HG03469 (cell line): Measurements from ENCODE around the gene FRMD4A.
"Not testable (repeated sequence)": the region's sequence is repeated elsewhere in the genome, so short reads cannot be mapped to it uniquely, and the experiment has no call there.

Experiments used
- ATAC-seq: cut with Tn5 transposase; IDR thresholded peaks from one replicate; pipeline ENCODE4 v1.9.1; 2021; ENCODE audit warnings: mild to moderate bottlenecking, moderate library complexity, moderate number of reproducible peaks; ENCODE audit not compliant: unreplicated experiment

FRMD4A gene

DNA sequence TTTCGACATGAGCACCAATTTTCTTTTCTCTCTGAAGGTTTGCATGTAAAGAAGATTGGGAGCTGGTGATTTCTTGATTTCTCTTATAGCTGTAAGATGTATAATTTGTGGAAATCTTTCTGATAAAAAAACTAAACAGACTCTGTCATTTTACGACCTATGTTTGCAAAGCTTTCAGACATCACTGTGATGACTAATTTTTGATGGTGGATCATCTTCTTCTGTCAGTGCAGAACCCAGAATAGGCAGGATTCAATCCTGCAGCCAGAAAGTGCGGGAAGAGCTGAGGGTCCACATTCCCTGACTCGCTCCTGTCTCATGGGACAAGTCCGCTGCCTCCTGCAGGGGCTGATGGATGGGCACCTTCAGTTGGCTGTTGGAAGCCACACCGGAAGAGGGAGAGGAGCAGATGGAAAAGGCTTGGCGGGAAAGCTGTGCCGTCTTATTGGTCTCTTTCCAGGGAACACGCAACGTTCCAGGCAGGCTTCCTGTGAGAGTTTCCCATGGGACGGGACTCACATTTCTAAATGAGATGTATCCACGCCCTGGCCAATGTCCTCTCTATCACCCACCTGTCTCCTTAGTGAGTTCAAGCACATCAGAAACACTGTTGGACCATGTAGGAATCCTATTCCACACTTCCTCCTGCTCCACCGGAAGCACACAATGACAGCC is 557.1 kb downstream of the FRMD4A start:
- ATAC-seq, result no peak

DNA sequence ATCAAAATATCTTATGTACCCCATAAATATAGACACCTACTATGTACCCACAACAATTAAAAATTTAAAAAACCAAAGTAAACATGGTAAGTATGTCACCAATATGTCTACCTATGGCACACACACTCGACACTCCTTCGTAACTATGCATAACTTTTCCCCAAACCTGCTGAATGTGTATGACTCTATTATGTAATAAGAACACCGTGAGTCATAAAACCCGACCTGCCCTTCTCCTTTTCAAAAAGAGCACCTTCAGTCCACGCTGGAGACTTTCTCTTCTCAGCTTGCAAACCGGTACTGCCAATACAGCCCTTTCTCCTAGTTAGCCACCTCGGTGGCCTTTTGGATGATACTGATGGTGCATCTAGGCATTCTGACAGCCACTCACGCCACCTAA is 557.7 kb downstream of the FRMD4A start:
- no peak for ATAC-seq

DNA sequence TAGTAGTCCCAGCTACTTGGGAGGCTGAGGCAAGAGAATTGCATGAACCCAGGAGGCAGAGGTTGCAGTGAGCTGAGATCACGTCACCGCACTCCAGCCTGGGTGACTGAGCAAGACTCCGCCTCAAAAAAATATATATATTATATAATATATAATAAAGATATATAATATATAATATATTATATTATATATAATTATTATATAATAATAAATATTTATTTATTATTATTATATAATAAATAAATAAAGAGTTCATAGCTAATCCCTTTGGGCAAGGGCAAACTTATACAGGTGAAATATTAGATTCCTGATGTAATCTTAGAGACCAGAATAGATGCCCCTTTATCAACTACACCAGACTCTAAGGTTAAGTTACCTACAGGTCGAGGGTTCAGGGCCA is 558.7 kb downstream of the FRMD4A start:
- no peak for ATAC-seq

DNA sequence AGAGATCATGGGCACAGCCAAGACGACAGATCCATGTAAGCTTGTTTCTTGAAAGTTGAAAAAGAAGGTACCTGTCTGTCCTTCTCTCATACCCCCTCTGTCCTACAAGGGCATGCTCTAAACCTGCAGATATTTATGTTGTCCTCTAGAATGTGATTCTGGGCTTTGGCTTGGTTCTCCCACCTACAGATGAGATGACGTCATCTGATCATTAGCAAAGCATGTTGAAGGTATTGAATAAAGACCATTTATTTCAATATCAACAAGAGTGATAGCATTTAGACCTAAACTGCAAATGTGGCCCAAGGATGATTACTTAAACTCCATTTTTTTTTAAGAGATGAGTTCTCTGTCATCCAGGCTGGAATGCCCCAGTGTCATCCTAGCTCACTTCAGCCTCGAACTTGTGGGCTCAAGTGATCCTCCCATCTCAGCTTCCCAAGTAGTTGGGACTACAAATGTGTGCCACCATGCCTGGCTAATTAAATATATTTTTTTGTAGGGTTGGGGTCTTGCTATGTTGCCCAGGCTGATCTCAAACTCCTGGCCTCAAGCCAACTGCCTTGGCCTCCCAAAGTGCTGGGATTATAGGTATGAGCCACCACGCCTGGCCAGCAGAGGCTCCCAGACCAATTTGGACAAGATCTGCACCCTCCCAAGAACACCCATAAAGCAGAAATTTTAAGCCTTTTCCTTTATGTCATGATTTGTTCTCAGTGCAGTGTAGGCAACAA is 559.8 kb downstream of the FRMD4A start:
- ATAC-seq, result no peak

DNA sequence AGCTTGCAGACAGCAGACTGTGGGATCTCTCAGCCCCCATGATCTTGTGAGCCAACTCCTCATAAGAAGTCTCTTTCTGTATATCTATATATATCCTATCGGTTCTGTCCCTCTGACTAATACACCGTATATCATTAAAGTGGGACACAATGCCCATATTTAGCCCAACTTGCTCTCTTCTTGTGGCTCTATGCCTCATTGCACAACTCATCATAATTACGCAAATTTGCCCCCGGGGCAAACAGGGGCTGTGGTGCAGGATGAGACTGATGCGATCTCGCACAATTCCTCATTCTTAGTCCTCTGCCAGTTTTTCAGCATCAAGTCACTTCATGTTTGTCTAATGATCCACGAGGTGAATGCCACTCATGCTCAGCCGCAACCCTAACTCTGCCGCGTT is 560.8 kb downstream of the FRMD4A start:
- ATAC-seq, result no peak

GRCh38 chr10:13767676-13768178 is 563.0 kb downstream of the FRMD4A start:
- ATAC-seq, result no peak

DNA sequence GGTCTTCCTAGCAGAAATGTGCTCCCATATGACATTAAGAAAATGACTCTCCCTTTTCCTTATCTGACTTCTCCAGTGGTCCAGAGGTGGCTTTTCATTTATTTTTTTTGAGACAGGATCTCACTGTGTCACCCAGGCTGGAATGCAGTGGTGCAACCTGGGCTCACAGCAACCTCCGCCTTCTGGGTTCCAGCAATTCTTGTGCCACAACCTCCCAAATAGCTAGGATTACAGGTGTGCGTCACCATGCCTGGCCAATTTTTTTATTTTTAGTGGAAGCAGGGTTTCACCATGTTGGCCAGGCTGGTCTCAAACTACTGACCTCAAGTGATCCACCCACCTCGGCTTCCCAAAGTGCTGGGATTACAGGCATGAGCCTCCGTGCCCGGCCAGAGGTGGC is 563.6 kb downstream of the FRMD4A start:
- ATAC-seq, result not testable (repeated sequence)

- no peak for ATAC-seq
Measured at GRCh38 chr10:13765641-13766341, 564.9 kb downstream of the FRMD4A start.

GRCh38 chr10:13761490-13762091 is 569.1 kb downstream of the FRMD4A start:
- ATAC-seq, result no peak

- ATAC-seq, result no peak
Measured at GRCh38 chr10:13759168-13759567, 571.6 kb downstream of the FRMD4A start.

- no peak for ATAC-seq
Measured at GRCh38 chr10:13758756-13759155, 572.0 kb downstream of the FRMD4A start.

GRCh38 chr10:13758312-13758711 is 572.4 kb downstream of the FRMD4A start:
- ATAC-seq, result no peak

DNA sequence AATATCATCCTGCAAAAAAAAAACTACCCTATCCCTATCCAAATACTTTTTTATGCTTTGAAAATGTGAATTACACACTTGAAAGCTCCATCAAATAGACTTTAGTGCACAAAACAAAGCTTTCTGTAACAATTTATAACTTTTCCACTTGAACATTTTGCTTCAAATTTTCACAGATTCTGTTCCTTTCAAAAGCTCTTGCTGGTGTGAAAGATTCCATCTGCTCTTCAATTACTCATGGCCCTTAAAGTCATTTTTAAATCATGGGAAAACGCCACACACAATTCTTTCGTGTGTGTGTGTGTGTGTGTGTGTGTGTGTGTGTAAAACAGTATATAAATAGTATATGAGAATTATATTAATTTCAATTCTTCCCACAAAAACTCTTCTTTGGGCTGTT is 576.4 kb downstream of the FRMD4A start:
- no peak for ATAC-seq

- ATAC-seq, result no peak
Measured at GRCh38 chr10:13751191-13751764, 579.4 kb downstream of the FRMD4A start.

DNA sequence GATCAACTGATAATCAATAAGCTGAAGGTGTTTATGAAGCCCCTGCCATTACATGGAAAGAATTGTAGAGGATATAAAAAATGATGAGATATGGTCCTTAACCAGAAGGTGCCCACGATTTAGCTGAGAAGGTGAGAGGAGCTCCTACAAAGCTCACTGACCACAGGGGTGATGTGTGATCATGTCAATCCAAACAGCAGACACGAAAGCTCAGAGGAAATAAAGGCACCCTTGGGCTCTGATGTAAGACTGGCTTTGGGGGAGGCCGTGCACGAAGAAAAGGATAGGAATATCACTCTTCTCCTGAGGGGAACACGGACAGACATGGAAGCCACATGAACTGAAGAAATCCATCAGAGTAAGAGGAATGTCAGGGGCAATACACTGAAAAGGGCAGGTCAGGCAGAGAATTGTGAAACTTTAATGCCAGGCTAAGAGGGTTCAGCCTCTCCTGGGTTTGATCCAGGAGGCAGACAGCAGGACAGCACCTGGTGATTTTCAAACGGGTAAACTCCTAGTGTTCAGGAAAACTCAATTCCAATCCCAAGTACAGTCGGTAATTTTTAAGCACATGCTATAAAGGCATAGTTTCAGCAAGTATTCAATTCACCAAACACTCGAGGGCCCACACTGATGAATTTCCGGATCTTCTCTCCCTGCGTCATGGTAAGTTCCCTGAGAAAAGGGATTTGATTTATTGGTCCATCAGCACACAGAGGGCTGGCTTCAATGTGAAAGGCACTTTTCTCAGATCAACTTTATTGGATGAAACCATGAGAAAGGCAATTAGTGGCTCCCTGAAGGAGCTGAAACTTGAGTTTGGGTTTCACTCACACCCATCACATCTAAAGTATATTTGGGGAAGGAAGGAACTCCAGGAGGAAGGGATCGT is 580.2 kb downstream of the FRMD4A start:
- ATAC-seq, result no peak

DNA sequence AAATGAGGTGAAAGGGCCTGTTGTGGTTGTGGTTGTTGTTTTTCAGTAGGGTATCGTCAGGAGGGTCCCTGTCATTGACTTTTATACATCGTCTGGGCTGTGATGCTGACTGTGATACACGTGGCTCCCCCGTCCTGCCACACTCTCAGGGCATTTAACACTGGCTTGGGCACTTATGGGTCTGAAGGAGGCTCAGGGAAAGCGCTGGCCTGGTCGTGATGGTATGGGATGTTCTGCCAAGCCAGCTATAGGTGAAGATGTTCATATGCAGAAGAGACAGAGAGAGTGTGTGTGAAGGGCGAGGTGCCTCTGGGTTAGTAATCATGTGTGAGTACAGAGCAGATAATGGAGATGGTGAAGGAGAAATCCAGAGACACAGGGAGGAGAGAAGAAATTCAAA is 585.5 kb downstream of the FRMD4A start:
- ATAC-seq, result no peak

GRCh38 chr10:13743963-13744362 is 586.8 kb downstream of the FRMD4A start:
- no peak for ATAC-seq

- ATAC-seq, result no peak
Measured at GRCh38 chr10:13743101-13743693, 587.5 kb downstream of the FRMD4A start.

DNA sequence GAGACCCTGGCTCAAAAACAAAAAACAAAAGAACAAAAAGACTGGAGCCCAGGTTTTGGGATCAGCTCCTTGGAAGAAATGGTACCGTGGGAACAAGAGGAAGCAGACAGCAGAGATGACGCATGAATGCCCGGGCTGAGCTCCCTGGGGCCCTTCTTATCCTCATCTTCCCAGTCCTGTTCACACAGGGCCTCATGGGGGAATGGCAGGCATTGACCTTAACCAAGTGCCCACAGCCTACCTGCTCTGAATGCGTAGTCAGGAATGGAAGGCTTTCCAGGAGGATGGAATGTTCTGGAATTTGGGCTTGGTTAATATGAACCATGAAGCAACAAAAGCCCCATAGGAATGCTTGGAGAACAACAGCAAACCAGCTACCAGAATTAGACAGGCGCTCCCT is 589.3 kb downstream of the FRMD4A start:
- ATAC-seq, result no peak

GRCh38 chr10:13740461-13740860 is 590.3 kb downstream of the FRMD4A start:
- no peak for ATAC-seq
